Ishikawa (cell line): ENCODE results near the gene RNF112.

ENCODE experiments used
- EGR1 ChIP-seq: IDR thresholded peaks from 2 replicates; pipeline ENCODE4 v1.6.1; 2012
- FOXM1 ChIP-seq: IDR thresholded peaks from 2 replicates; pipeline ENCODE4 v1.6.1; 2012; ENCODE audit warnings: low read depth, borderline replicate concordance
- TAF1 ChIP-seq: IDR thresholded peaks from 2 replicates; pipeline ENCODE4 v1.6.1; 2012; ENCODE audit warnings: low read depth, mild to moderate bottlenecking
- TEAD4 ChIP-seq: IDR thresholded peaks from 2 replicates; pipeline ENCODE4 v1.6.1; 2012

- TF ChIP-seq TEAD4 (no peak), TAF1 (no peak), EGR1 (no peak), FOXM1 (no peak)
These were observed 26.2 kb upstream of the RNF112 start for GRCh38 chr17:19384723-19385391.
